ENCODE measurements around the gene RASGRF1.

DNA sequence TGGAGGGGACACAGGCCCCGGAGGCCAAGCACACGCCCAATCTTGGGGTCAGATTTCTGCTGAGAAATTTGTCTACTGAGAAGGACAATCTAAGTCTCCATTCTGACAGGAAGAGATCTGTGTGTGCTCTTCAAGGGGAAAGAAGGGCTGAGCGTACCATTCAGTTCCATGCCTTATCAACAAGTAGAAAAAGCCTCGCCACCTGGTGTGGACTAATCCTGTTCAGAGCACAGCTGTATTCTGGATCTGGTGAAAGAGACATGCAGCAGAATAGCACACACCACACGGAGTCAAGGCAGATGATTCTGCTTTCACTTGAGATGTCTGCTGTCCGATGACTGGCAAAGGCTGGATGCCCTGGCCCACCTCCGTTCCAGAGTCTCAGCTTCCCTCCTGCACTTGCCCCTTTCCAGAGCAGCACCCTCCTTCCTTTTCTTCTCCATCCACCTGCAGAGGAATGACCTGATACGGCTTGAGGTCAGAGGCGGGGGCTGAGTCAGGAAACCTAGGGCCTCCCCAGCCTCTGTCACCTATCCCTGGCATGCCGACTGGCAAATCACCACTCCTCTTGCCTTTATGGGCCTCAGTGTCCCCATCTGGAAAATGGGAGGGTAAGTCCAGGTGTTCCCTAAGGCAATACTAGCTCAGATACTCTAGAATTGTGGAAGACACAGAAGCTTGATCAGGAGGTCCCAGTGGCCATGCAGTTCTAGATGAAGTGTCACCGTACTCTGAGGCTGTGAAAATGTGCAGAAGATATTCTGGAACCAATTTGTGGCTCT lies 108.9 kb downstream of the RASGRF1 start:
- TF ChIP-seq, protein P1, sequence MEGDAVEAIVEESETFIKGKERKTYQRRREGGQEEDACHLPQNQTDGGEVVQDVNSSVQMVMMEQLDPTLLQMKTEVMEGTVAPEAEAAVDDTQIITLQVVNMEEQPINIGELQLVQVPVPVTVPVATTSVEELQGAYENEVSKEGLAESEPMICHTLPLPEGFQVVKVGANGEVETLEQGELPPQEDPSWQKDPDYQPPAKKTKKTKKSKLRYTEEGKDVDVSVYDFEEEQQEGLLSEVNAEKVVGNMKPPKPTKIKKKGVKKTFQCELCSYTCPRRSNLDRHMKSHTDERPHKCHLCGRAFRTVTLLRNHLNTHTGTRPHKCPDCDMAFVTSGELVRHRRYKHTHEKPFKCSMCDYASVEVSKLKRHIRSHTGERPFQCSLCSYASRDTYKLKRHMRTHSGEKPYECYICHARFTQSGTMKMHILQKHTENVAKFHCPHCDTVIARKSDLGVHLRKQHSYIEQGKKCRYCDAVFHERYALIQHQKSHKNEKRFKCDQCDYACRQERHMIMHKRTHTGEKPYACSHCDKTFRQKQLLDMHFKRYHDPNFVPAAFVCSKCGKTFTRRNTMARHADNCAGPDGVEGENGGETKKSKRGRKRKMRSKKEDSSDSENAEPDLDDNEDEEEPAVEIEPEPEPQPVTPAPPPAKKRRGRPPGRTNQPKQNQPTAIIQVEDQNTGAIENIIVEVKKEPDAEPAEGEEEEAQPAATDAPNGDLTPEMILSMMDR (IDR thresholded peaks at IDR 0.05) = no peak
- TF ChIP-seq POLR2A (IDR thresholded peaks at IDR 0.05) (no peak), POLR2AphosphoS5 (IDR thresholded peaks at IDR 0.05) (no peak)

Measured in prostate gland (tissue), 2 donors.